Astrocyte (in vitro differentiated cells and primary cell): ENCODE results near the gene TRMU. TPM values are rescaled to one million over a fixed set of nuclear protein-coding genes. Genes with fewer than 3 reads are reported as not detected.
A peak's percentile ranks its signal among the peaks of the same experiment; 100 is the strongest.

Source experiments
- DNase-seq: peaks from one replicate; pipeline ENCODE4 v3.0.0-alpha.2; 2010; ENCODE audit warnings: low read depth
- FAIRE-seq: peaks from 2 replicates; lab custom pipeline; 2011; peaks lifted over from hg19 to GRCh38; lab: Jason Lieb, UNC
- H2AFZ ChIP-seq: 2 replicates; pipeline ENCODE4 v1.6.0; 2012; ENCODE audit warnings: low read depth, low read length, inconsistent platforms
- H3K27ac ChIP-seq: 2 replicates; pipeline ENCODE4 v1.5.1; 2011; ENCODE audit warnings: low read depth, low read length, inconsistent platforms
- H3K27me3 ChIP-seq: 2 replicates; pipeline ENCODE4 v1.6.0; 2011; ENCODE audit warnings: low read length, inconsistent platforms; ENCODE audit not compliant: insufficient read depth
- H3K36me3 ChIP-seq: 2 replicates; pipeline ENCODE4 v1.5.1; 2011; ENCODE audit warnings: low read length, inconsistent platforms; ENCODE audit not compliant: insufficient read depth
- H3K4me1 ChIP-seq: 2 replicates; pipeline ENCODE4 v1.5.1; 2011; ENCODE audit warnings: low read length, inconsistent platforms; ENCODE audit not compliant: insufficient read depth
- H3K4me2 ChIP-seq: 2 replicates; pipeline ENCODE4 v1.6.0; 2012; ENCODE audit warnings: low read length, inconsistent platforms
- H3K4me3 ChIP-seq: 2 replicates; pipeline ENCODE4 v1.5.1; 2011; ENCODE audit warnings: low read depth, mild to moderate bottlenecking, low read length, inconsistent platforms; ENCODE audit not compliant: insufficient read depth
- H3K79me2 ChIP-seq: 2 replicates; pipeline ENCODE4 v1.6.0; 2012; ENCODE audit warnings: mild to moderate bottlenecking, low read length, inconsistent platforms; ENCODE audit not compliant: insufficient read depth
- H3K9ac ChIP-seq: 2 replicates; pipeline ENCODE4 v1.6.0; 2012; ENCODE audit warnings: mild to moderate bottlenecking, low read length, inconsistent platforms
- H3K9me3 ChIP-seq: 2 replicates; pipeline ENCODE4 v1.5.1; 2012; ENCODE audit warnings: low read depth, mild to moderate bottlenecking, low read length, inconsistent platforms; ENCODE audit not compliant: insufficient read depth
- H4K20me1 ChIP-seq: 2 replicates; pipeline ENCODE4 v1.6.0; 2012; ENCODE audit warnings: low read length, inconsistent platforms; ENCODE audit not compliant: insufficient read depth
- H3K27ac Mint-ChIP-seq: one replicate; pipeline ENCODE4 v1.8.0; 2021; ENCODE audit warnings: mild to moderate bottlenecking, mixed read lengths; ENCODE audit not compliant: unreplicated experiment
- H3K27me3 Mint-ChIP-seq: one replicate; pipeline ENCODE4 v1.8.0; 2021; ENCODE audit warnings: low read depth, mixed read lengths; ENCODE audit not compliant: unreplicated experiment
- H3K36me3 Mint-ChIP-seq: one replicate; pipeline ENCODE4 v1.8.0; 2021; ENCODE audit warnings: low read depth, mixed read lengths; ENCODE audit not compliant: unreplicated experiment
- H3K4me1 Mint-ChIP-seq: one replicate; pipeline ENCODE4 v1.8.0; 2021; ENCODE audit warnings: low read depth, mixed read lengths; ENCODE audit not compliant: unreplicated experiment
- H3K4me3 Mint-ChIP-seq: one replicate; pipeline ENCODE4 v1.8.0; 2021; ENCODE audit warnings: mild to moderate bottlenecking, moderate library complexity, mixed read lengths; ENCODE audit not compliant: unreplicated experiment
- H3K9me3 Mint-ChIP-seq: one replicate; pipeline ENCODE4 v1.8.0; 2021; ENCODE audit warnings: mild to moderate bottlenecking, mixed read lengths; ENCODE audit not compliant: unreplicated experiment
- EZH2 ChIP-seq: IDR thresholded peaks from 2 replicates; pipeline ENCODE4 v1.6.1; 2012; ENCODE audit warnings: mild to moderate bottlenecking, low read length, inconsistent platforms; ENCODE audit not compliant: insufficient read depth
- total RNA-seq: library from RNA; stranded (reverse); gene quantifications from 2 replicates; pipeline ENCODE4 v1.2.1, GENCODE V29; 2021
- TF ChIP-seq, protein P1 (sequence below): IDR thresholded peaks from 2 replicates; pipeline ENCODE4 v1.5.1; 2011; ENCODE audit warnings: low read depth, mild to moderate bottlenecking, inconsistent platforms, low read length, moderate library complexity; ENCODE audit not compliant: insufficient read depth

Gene TRMU
- total RNA-seq, 1 donor from 2014 or later = 33.4 TPM

- H3K9me3 Mint-ChIP-seq = peaks cover 19% of the 10 kb centered on the region
- H3K4me1 ChIP-seq = peaks cover 15% of the 10 kb centered on the region
- TF ChIP-seq, protein P1, sequence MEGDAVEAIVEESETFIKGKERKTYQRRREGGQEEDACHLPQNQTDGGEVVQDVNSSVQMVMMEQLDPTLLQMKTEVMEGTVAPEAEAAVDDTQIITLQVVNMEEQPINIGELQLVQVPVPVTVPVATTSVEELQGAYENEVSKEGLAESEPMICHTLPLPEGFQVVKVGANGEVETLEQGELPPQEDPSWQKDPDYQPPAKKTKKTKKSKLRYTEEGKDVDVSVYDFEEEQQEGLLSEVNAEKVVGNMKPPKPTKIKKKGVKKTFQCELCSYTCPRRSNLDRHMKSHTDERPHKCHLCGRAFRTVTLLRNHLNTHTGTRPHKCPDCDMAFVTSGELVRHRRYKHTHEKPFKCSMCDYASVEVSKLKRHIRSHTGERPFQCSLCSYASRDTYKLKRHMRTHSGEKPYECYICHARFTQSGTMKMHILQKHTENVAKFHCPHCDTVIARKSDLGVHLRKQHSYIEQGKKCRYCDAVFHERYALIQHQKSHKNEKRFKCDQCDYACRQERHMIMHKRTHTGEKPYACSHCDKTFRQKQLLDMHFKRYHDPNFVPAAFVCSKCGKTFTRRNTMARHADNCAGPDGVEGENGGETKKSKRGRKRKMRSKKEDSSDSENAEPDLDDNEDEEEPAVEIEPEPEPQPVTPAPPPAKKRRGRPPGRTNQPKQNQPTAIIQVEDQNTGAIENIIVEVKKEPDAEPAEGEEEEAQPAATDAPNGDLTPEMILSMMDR = no peak
- TF ChIP-seq EZH2 = no peak
- DNase-seq (peak; percentile 43), FAIRE-seq (no peak)
- H3K79me2 ChIP-seq = no peaks in the 10 kb centered on the region
- H3K4me1 Mint-ChIP-seq = peaks cover 5% of the 10 kb centered on the region
- H3K4me3 ChIP-seq = no peak overlapping the region
- no peaks in the 10 kb centered on the region for H3K36me3 ChIP-seq
- H3K4me3 Mint-ChIP-seq = no peak overlapping the region
- no peak overlapping the region for H3K27ac ChIP-seq
- H3K27me3 Mint-ChIP-seq = peaks cover 9% of the 10 kb centered on the region
- peak overlapping the region; percentile 22 for H3K4me2 ChIP-seq
- H4K20me1 ChIP-seq = no peaks in the 10 kb centered on the region
- H3K27me3 ChIP-seq = peaks cover 5% of the 10 kb centered on the region
- peaks cover 51% of the 10 kb centered on the region for H3K36me3 Mint-ChIP-seq
- peaks cover 2% of the 10 kb centered on the region for H3K9me3 ChIP-seq
- no peak overlapping the region for H3K27ac Mint-ChIP-seq
- no peak overlapping the region for H2AFZ ChIP-seq
- no peak overlapping the region for H3K9ac ChIP-seq
These were observed 42.3 kb downstream of the TRMU start for GRCh38 chr22:46377525-46378425.

DNA sequence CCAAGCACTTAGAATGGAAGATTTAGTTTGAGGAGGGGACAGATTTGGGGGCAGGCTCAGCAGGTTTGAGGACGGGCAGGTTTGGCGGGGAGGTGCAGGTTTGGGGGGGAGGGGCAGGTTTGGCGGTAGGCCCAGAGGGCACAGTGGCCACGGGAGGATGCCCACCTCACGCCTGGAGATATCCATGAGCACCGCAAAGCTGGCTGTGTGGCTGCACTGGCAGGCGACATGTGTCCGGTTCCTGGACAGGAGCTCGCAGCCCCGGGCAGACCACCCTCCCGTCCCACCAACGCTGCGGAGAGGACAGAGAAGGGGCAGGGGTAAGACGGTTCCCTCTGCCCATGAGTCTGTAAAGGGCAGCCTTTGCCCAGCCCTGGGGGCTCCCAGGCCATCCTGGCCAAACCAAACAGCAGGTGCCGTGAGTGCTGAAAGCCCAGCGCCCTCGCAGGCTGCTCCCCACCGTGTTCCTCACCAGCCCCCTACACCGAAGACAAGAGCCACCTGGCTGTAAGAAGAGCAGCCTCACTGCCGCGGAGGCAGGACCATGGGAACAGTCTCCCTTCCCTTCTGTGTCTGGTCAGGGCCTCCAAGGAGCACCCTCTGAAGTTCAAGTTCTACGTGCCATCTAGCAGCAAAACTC is 43.0 kb downstream of the TRMU start:
- Mint-ChIP-seq H3K27me3 (peaks cover 9% of the 10 kb centered on the region), H3K9me3 (peaks cover 19% of the 10 kb centered on the region), H3K4me3 (no peak overlapping the region), H3K27ac (no peak overlapping the region), H3K36me3 (peaks cover 54% of the 10 kb centered on the region), H3K4me1 (peaks cover 5% of the 10 kb centered on the region)
- Histone ChIP-seq H3K36me3 (no peaks in the 10 kb centered on the region), H3K4me2 (no peak overlapping the region), H3K9ac (no peak overlapping the region), H3K9me3 (peaks cover 2% of the 10 kb centered on the region), H4K20me1 (no peaks in the 10 kb centered on the region), H3K79me2 (no peaks in the 10 kb centered on the region), H3K4me1 (peaks cover 15% of the 10 kb centered on the region), H3K4me3 (no peak overlapping the region), H2AFZ (no peak overlapping the region), H3K27me3 (peaks cover 5% of the 10 kb centered on the region), H3K27ac (no peak overlapping the region)
- TF ChIP-seq EZH2 = no peak
- TF ChIP-seq, protein P1 = no peak
- DNase-seq = no peak
- no peak for FAIRE-seq
